ENCODE results near the gene CAMTA1. TPM values are rescaled to one million over a fixed set of nuclear protein-coding genes. Genes with fewer than 3 reads are reported as not detected.
A peak's percentile ranks its signal among the peaks of the same experiment; 100 is the strongest.

Gene CAMTA1
- total and polyA plus RNA-seq, 9 of the 15 experiments (the other 6 are each of a cell fraction or from before 2014, with no cell fraction given), result 43.9 to 161 (median 65.9) TPM

DNA sequence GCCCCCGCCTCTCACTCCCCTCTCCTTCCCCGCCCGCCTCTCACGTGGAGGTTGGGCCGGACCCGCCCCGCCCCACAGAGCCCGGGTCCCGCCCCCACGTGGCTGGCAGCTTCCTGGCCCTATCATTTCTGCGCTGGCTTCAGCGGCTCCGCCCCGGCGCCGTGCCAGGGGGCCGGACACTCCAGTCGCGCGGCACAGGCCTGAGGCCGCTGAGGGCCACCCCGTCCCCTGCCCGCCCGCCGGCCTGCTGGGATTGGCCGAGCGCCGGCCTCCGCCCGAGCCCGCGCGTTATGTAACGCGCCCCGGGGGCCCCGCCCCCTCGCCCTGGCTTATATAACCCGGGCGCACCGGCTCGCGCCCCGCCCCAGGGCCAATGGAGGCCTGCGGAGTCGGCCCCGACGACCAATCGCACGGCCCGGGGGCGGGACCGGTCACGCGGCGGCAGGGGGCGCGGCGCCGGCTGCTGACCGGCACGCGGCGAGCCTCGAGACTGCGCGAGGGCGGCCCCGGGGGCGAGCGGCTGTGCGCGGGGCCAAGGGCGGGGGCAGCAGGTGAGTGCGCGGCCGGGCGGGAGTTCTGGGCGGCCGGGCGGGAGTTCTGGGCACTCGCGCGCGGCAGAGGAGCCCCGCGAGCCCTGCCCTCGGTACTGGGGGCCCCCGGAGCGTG, 998.7 kb downstream of the CAMTA1 start, which contains the start of gene PER3 (continued):
- no peak for TF ChIP-seq TAF9B (IDR thresholded peaks at IDR 0.05; ENCODE audit: partially characterized antibody)
- peak; percentile 98 for TF ChIP-seq MTA3 (IDR thresholded peaks at IDR 0.05; ENCODE audit: borderline replicate concordance)
- TF ChIP-seq GATAD2B (IDR thresholded peaks at IDR 0.05; ENCODE audit: borderline replicate concordance), result peak; percentile 81
- 0 out of 6 replicates have a peak, but pooled peaks of 1 of the 3 experiments have one; percentile 45 for TF ChIP-seq ZBTB11 (CRISPR knock-in tag; IDR thresholded peaks at IDR 0.05)
- no peak for TF ChIP-seq TOE1 (IDR thresholded peaks at IDR 0.05; ENCODE audit: borderline replicate concordance)
- TF ChIP-seq TOE1 (CRISPR knock-in tag; IDR thresholded peaks at IDR 0.05; ENCODE audit: borderline replicate concordance, low read depth), result no peak
- peak; percentile 65 for TF ChIP-seq ZFX (CRISPR knock-in tag; IDR thresholded peaks at IDR 0.05)
- TF ChIP-seq MAX (CRISPR knock-in tag; IDR thresholded peaks at IDR 0.05), result peak; percentile 64; the same call in 1 of the 2 replicates
- TF ChIP-seq RBM25 (IDR thresholded peaks at IDR 0.05; ENCODE audit: low read depth, low read length, severe bottlenecking), result peak; percentile 97
- no peak for TF ChIP-seq BCOR (IDR thresholded peaks at IDR 0.05)
- no peak for TF ChIP-seq WHSC1 (IDR thresholded peaks at IDR 0.05; ENCODE audit: low read length)
- TF ChIP-seq CHD2 (IDR thresholded peaks at IDR 0.05; ENCODE audit: low read depth, low read length), result 0 out of 2 replicates have a peak, but pooled peaks have one; percentile 21
- TF ChIP-seq L3MBTL2 (IDR thresholded peaks at IDR 0.05), result peak; percentile 99
- peak; percentile 38; the same call in 1 of the 2 replicates for TF ChIP-seq GTF2A2 (tag; IDR thresholded peaks at IDR 0.05)
- peak; percentile 20 for TF ChIP-seq MEIS2 (IDR thresholded peaks at IDR 0.05; ENCODE audit: partially characterized antibody)
- peak; percentile 94 for TF ChIP-seq HNRNPL (IDR thresholded peaks at IDR 0.05; ENCODE audit: low read depth, low read length)
- peak; percentile 64 for TF ChIP-seq FIP1L1 (IDR thresholded peaks at IDR 0.05; ENCODE audit: low read depth, low read length, poor library complexity, severe bottlenecking)
- no peak for TF ChIP-seq ZNF512 (tag; IDR thresholded peaks at IDR 0.05)
- TF ChIP-seq KDM5B (IDR thresholded peaks at IDR 0.05; ENCODE audit: insufficient replicate concordance, low read depth, low read length), result no peak
- no peak for TF ChIP-seq FOXA1 (IDR thresholded peaks at IDR 0.05; ENCODE audit: borderline replicate concordance)
- peak; percentile 44; the same call in 1 of the 2 replicates for TF ChIP-seq JUN (IDR thresholded peaks at IDR 0.05; ENCODE audit: borderline replicate concordance, low read depth, low read length)
- TF ChIP-seq JUN (CRISPR knock-in tag; IDR thresholded peaks at IDR 0.05; ENCODE audit: borderline replicate concordance), result no peak
